H1 (cell line): Measurements from ENCODE around the gene FAM167B. TPM values are rescaled to one million over a fixed set of nuclear protein-coding genes. Genes with fewer than 3 reads are reported as not detected.

Source experiments
- polyA plus RNA-seq, 7 experiments: library from polyadenylated mRNA; depleted of rRNA in 3 of 7; stranded (reverse) in 5 of 7; unstranded in 2 of 7; fragments of >200 nt in 5 of 7; fragments of 200-250 nt in 2 of 7; gene quantifications; 1 replicate in 5 of 7; 2 replicates in 1 of 7; 4 replicates in 1 of 7; pipeline versions ENCODE4 v1.2.1 to v1.2.3, GENCODE V29; 2011 to 2013; ENCODE audit warnings: missing spikeins in 2 of 7, mixed read lengths in 2 of 7
- total RNA-seq: library from RNA; stranded (reverse); fragmentation: NEBNext Ultra II Directional; extraction: Animal tissue kit (Norgen Biotek cat#: 25700); gene quantifications from 2 replicates; pipeline ENCODE4 v1.2.1, GENCODE V29; 2021
- TF ChIP-seq, protein P1 (sequence below): IDR thresholded peaks from 2 replicates; pipeline ENCODE4 v1.6.1; 2012; ENCODE audit warnings: low read length, inconsistent platforms

Gene FAM167B
- total and polyA plus RNA-seq, 2 of the 8 experiments (the other 6 are each of a cell fraction or from before 2014, with no cell fraction given) = 2.8 to 3.9 TPM

DNA sequence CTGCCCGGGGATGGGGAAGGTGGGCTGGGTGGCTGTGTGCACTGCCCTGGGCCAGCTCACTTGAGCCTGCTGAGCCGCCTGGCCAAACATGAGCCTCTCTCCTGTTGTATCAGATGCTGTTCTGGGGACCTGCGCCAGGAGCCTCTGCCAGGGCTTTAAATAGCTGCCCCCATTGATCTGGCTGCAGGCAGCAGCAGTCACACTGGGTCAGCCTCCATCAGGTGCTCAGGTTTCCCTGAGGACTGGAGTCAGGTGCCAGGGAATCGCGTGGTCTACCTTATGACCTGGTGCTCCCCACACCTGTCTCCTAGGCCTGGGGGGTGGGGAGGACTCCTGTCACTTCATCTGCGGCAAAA is 47.3 kb upstream of the FAM167B start (continued):
- TF ChIP-seq, protein P1, sequence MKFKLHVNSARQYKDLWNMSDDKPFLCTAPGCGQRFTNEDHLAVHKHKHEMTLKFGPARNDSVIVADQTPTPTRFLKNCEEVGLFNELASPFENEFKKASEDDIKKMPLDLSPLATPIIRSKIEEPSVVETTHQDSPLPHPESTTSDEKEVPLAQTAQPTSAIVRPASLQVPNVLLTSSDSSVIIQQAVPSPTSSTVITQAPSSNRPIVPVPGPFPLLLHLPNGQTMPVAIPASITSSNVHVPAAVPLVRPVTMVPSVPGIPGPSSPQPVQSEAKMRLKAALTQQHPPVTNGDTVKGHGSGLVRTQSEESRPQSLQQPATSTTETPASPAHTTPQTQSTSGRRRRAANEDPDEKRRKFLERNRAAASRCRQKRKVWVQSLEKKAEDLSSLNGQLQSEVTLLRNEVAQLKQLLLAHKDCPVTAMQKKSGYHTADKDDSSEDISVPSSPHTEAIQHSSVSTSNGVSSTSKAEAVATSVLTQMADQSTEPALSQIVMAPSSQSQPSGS = no peak
- TF ChIP-seq, all 59 proteins: peak for 0
